Measurements from ENCODE around the gene MIA2. TPM values are rescaled to one million over a fixed set of nuclear protein-coding genes. Genes with fewer than 3 reads are reported as not detected.
A peak's percentile ranks its signal among the peaks of the same experiment; 100 is the strongest.
"Not testable (repeated sequence)": the region's sequence is repeated elsewhere in the genome, so short reads cannot be mapped to it uniquely, and the experiment has no call there.

MIA2 gene
- total RNA-seq, 6 experiments from 2014 or later: 58.7 to 90.8 (median 73.6) TPM

GRCh38 chr14:39241637-39242036 is 7.9 kb downstream of the MIA2 start:
- Histone ChIP-seq H3K27ac (no peak overlapping the region), H3K4me3 (no peak overlapping the region), H3K4me1 (peaks cover 0 to 11% (median 5%) of the 10 kb centered on the region in 4 donors), H3K36me3 (peaks cover 0 to 16% (median 5%) of the 10 kb centered on the region in 4 donors), H3K9me3 (no peaks in the 10 kb centered on the region), H3K27me3 (no peaks in the 10 kb centered on the region)
- no peak for TF ChIP-seq CTCF (IDR thresholded peaks at IDR 0.05)
- DNase-seq: no peak
- intact Hi-C loops (cut with DNase I): no loop called here
- peak in 3 of 4 donors; percentile 38 to 68 (median 39) for ATAC-seq
- WGBS (ENCODE audit: insufficient coverage, low coverage, low lambda C conversion rate, missing lambda C conversion rate): 50% methylated on average over 1 of the region's 1 CpG

DNA sequence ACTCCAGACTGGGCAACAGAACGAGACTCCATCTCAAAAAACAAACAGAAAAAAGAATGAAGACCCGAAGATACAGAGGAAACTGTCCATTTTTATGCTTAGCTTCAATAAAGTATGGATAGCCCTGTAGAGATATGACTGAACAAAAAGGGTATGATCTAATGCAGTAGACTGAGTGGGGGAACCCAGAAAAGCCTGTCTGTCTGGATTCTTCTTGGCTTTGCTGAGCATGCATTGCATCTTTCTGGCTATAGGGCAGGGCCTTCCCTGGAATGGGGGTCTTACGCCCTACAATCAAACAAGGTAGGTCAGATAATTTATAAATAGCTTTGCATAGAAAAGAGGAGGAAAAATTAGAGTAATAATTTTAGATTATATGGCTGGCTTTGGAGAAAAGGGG is 10.1 kb downstream of the MIA2 start:
- 74% methylated on average over 3 of the region's 3 CpGs for WGBS (ENCODE audit: insufficient coverage, low coverage, low lambda C conversion rate, missing lambda C conversion rate)
- peaks cover 0 to 19% (median 8%) of the 10 kb centered on the region in 4 donors for H3K36me3 ChIP-seq
- intact Hi-C loops (cut with DNase I): no loop called here
- H3K9me3 ChIP-seq: no peaks in the 10 kb centered on the region
- ATAC-seq (no peak), DNase-seq (no peak)
- H3K4me1 ChIP-seq: peaks cover 0 to 6% (median 0%) of the 10 kb centered on the region in 4 donors
- no peaks in the 10 kb centered on the region for H3K27me3 ChIP-seq
- no peak overlapping the region for H3K27ac ChIP-seq
- H3K4me3 ChIP-seq: no peak overlapping the region
- TF ChIP-seq POLR2A (IDR thresholded peaks at IDR 0.05) (no peak), CTCF (IDR thresholded peaks at IDR 0.05) (no peak)

DNA sequence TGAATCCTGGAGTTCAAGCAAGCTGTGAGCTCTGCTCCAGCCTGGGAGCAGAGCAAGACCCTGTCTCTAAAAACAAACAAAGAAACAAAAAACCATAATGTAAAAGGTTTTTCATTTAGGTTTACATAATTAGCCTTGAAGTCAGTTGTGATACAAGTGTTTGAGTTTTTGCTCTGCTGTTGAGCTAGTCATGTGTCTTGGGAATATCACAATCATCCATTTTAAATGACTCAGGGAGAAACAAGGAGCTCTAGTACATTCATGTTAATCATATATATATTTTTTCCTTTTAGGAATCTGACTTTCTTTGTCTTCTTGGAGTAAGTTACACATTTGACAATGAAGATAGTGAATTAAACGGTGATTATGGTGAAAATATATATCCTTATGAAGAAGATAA is 12.9 kb downstream of the MIA2 start:
- no peak for DNase-seq
- no peak for ATAC-seq
- no peaks in the 10 kb centered on the region for H3K9me3 ChIP-seq
- H3K27me3 ChIP-seq: no peaks in the 10 kb centered on the region
- no peak overlapping the region for H3K27ac ChIP-seq
- peaks cover 0 to 7% (median 2%) of the 10 kb centered on the region in 4 donors for H3K4me1 ChIP-seq
- H3K4me3 ChIP-seq: no peak overlapping the region
- no peak for TF ChIP-seq CTCF (IDR thresholded peaks at IDR 0.05)
- TF ChIP-seq POLR2A (IDR thresholded peaks at IDR 0.05): no peak
- WGBS (ENCODE audit: insufficient coverage, low coverage, low lambda C conversion rate, missing lambda C conversion rate): 83% methylated on average over 1 of the region's 1 CpG
- H3K36me3 ChIP-seq: peaks cover 0 to 19% (median 8%) of the 10 kb centered on the region in 4 donors
- intact Hi-C loops (cut with DNase I): no loop called here

DNA sequence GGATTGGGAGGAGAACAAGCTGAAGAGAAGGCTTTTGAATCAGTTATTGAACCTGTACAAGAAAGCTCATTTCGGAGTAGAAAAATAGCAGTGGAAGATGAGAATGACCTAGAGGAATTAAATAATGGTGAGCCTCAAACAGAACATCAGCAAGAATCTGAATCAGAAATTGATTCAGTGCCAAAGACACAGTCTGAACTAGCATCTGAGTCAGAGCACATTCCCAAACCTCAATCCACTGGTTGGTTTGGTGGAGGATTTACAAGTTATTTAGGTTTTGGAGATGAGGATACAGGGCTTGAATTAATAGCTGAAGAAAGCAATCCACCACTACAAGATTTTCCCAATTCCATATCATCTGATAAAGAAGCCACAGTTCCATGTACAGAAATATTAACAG is 13.5 kb downstream of the MIA2 start:
- no peak overlapping the region for H3K27ac ChIP-seq
- intact Hi-C loops (cut with DNase I): no loop called here
- no peaks in the 10 kb centered on the region for H3K9me3 ChIP-seq
- ATAC-seq (no peak), DNase-seq (no peak)
- H3K4me3 ChIP-seq: no peak overlapping the region
- peaks cover 0 to 19% (median 7%) of the 10 kb centered on the region in 4 donors for H3K36me3 ChIP-seq
- peaks cover 0 to 7% (median 2%) of the 10 kb centered on the region in 4 donors for H3K4me1 ChIP-seq
- TF ChIP-seq POLR2A (IDR thresholded peaks at IDR 0.05): no peak
- no peak for TF ChIP-seq CTCF (IDR thresholded peaks at IDR 0.05)
- no peaks in the 10 kb centered on the region for H3K27me3 ChIP-seq
- WGBS (ENCODE audit: insufficient coverage, low coverage, low lambda C conversion rate, missing lambda C conversion rate): 100% methylated on average over 1 of the region's 1 CpG

DNA sequence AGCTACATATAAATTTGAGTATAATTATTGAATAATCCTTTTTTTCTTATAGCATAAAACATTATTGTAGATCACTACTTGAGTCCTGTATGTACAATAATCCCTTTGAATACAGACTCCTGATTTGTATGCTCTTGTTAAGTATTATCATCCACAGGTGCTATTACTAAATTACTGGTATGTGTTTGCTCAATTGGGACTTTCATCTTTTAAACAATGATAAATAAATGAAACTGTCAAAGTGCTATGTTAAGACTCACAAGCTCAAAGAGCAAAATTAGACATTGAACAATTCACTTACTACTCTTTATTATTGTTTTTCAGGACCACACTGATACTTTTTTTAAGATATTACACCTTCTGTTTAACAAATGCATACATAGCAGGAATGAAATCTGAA is 17.8 kb downstream of the MIA2 start:
- TF ChIP-seq POLR2A (IDR thresholded peaks at IDR 0.05) (no peak), CTCF (IDR thresholded peaks at IDR 0.05) (no peak)
- Histone ChIP-seq H3K9me3 (no peaks in the 10 kb centered on the region), H3K27ac (no peak overlapping the region), H3K36me3 (peaks cover 0 to 10% (median 2%) of the 10 kb centered on the region in 4 donors), H3K4me1 (peaks cover 0 to 7% (median 2%) of the 10 kb centered on the region in 4 donors), H3K27me3 (no peaks in the 10 kb centered on the region), H3K4me3 (no peak overlapping the region)
- DNase-seq: no peak
- intact Hi-C loops (cut with DNase I): no loop called here
- ATAC-seq: peak; percentile 13 to 75 (median 26)

GRCh38 chr14:39257388-39257787 is 23.7 kb downstream of the MIA2 start:
- H3K27me3 ChIP-seq; H3K4me1 ChIP-seq; H3K27ac ChIP-seq; DNase-seq; H3K9me3 ChIP-seq; H3K36me3 ChIP-seq; intact Hi-C loops (cut with DNase I); ATAC-seq; H3K4me3 ChIP-seq: not testable (repeated sequence)
- 100% methylated on average over 1 of the region's 1 CpG for WGBS (ENCODE audit: insufficient coverage, low coverage, low lambda C conversion rate, missing lambda C conversion rate)

Data from right lobe of liver (tissue), 6 donors.